ENCODE measurements around the gene MPP1.
A peak's percentile ranks its signal among the peaks of the same experiment; 100 is the strongest.

The MPP1 gene

GRCh38 chrX:154742613-154743012 lies 62.7 kb downstream of the MPP1 start:
- no peaks in the 10 kb centered on the region for H3K27me3 ChIP-seq (ENCODE audit: insufficient read depth, low read length)
- no peak overlapping the region for H3K4me3 ChIP-seq (ENCODE audit: low read depth, low read length)
- H3K4me1 ChIP-seq (ENCODE audit: control insufficient read depth, insufficient read depth, low read length, unreplicated experiment) = peaks cover 9% of the 10 kb centered on the region
- H3K27ac ChIP-seq (ENCODE audit: low read depth, low read length) = no peak overlapping the region
- H2AFZ ChIP-seq (ENCODE audit: low read length, unreplicated experiment) = no peak overlapping the region
- no peaks in the 10 kb centered on the region for H3K36me3 ChIP-seq (ENCODE audit: insufficient read depth, low read length)
- H3K79me2 ChIP-seq (ENCODE audit: control insufficient read depth, insufficient read depth, low read length, unreplicated experiment) = no peaks in the 10 kb centered on the region

- Histone ChIP-seq H2AFZ (ENCODE audit: low read length, unreplicated experiment) (no peak overlapping the region), H3K27me3 (ENCODE audit: insufficient read depth, low read length) (no peaks in the 10 kb centered on the region), H3K4me1 (ENCODE audit: control insufficient read depth, insufficient read depth, low read length, unreplicated experiment) (peaks cover 33% of the 10 kb centered on the region), H3K27ac (ENCODE audit: low read depth, low read length) (no peak overlapping the region), H3K79me2 (ENCODE audit: control insufficient read depth, insufficient read depth, low read length, unreplicated experiment) (peaks cover 4% of the 10 kb centered on the region), H3K4me3 (ENCODE audit: low read depth, low read length) (no peak overlapping the region), H3K36me3 (ENCODE audit: insufficient read depth, low read length) (no peaks in the 10 kb centered on the region)
Observed at GRCh38 chrX:154739952-154740465, 65.3 kb downstream of the MPP1 start.

GRCh38 chrX:154738011-154738738 lies 67.1 kb downstream of the MPP1 start:
- Histone ChIP-seq H3K27me3 (ENCODE audit: insufficient read depth, low read length) (no peaks in the 10 kb centered on the region), H3K79me2 (ENCODE audit: control insufficient read depth, insufficient read depth, low read length, unreplicated experiment) (peaks cover 4% of the 10 kb centered on the region), H2AFZ (ENCODE audit: low read length, unreplicated experiment) (no peak overlapping the region), H3K4me3 (ENCODE audit: low read depth, low read length) (peak overlapping the region; percentile 2; the same call in 1 of the 2 replicates), H3K4me1 (ENCODE audit: control insufficient read depth, insufficient read depth, low read length, unreplicated experiment) (peaks cover 50% of the 10 kb centered on the region), H3K36me3 (ENCODE audit: insufficient read depth, low read length) (no peaks in the 10 kb centered on the region), H3K27ac (ENCODE audit: low read depth, low read length) (peak overlapping the region; percentile 99)

- H2AFZ ChIP-seq (ENCODE audit: low read length, unreplicated experiment) = no peak overlapping the region
- peaks cover 60% of the 10 kb centered on the region for H3K4me1 ChIP-seq (ENCODE audit: control insufficient read depth, insufficient read depth, low read length, unreplicated experiment)
- no peaks in the 10 kb centered on the region for H3K36me3 ChIP-seq (ENCODE audit: insufficient read depth, low read length)
- H3K27me3 ChIP-seq (ENCODE audit: insufficient read depth, low read length) = no peaks in the 10 kb centered on the region
- peak overlapping the region; percentile 99 for H3K27ac ChIP-seq (ENCODE audit: low read depth, low read length)
- no peak overlapping the region for H3K4me3 ChIP-seq (ENCODE audit: low read depth, low read length)
- peaks cover 4% of the 10 kb centered on the region for H3K79me2 ChIP-seq (ENCODE audit: control insufficient read depth, insufficient read depth, low read length, unreplicated experiment)
Observed at GRCh38 chrX:154737136-154737535, 68.1 kb downstream of the MPP1 start.

- Histone ChIP-seq H3K4me3 (ENCODE audit: low read depth, low read length) (peak overlapping the region; percentile 29; the same call in 1 of the 2 replicates), H3K36me3 (ENCODE audit: insufficient read depth, low read length) (no peaks in the 10 kb centered on the region), H3K27me3 (ENCODE audit: insufficient read depth, low read length) (no peaks in the 10 kb centered on the region), H3K4me1 (ENCODE audit: control insufficient read depth, insufficient read depth, low read length, unreplicated experiment) (peaks cover 73% of the 10 kb centered on the region), H3K79me2 (ENCODE audit: control insufficient read depth, insufficient read depth, low read length, unreplicated experiment) (peaks cover 9% of the 10 kb centered on the region), H3K27ac (ENCODE audit: low read depth, low read length) (peak overlapping the region; percentile 99), H2AFZ (ENCODE audit: low read length, unreplicated experiment) (no peak overlapping the region)
Observed at GRCh38 chrX:154735695-154736393, 69.4 kb downstream of the MPP1 start.

- H3K4me3 ChIP-seq (ENCODE audit: low read depth, low read length) = peak overlapping the region; percentile 42
- H3K27me3 ChIP-seq (ENCODE audit: insufficient read depth, low read length) = no peaks in the 10 kb centered on the region
- peaks cover 9% of the 10 kb centered on the region for H3K79me2 ChIP-seq (ENCODE audit: control insufficient read depth, insufficient read depth, low read length, unreplicated experiment)
- no peak overlapping the region for H2AFZ ChIP-seq (ENCODE audit: low read length, unreplicated experiment)
- peak overlapping the region; percentile 99 for H3K27ac ChIP-seq (ENCODE audit: low read depth, low read length)
- H3K36me3 ChIP-seq (ENCODE audit: insufficient read depth, low read length) = no peaks in the 10 kb centered on the region
- peaks cover 89% of the 10 kb centered on the region for H3K4me1 ChIP-seq (ENCODE audit: control insufficient read depth, insufficient read depth, low read length, unreplicated experiment)
Observed at GRCh38 chrX:154734061-154734781, 71.1 kb downstream of the MPP1 start.

GRCh38 chrX:154733066-154733425 lies 72.2 kb downstream of the MPP1 start:
- H2AFZ ChIP-seq (ENCODE audit: low read length, unreplicated experiment) = no peak overlapping the region
- peaks cover 12% of the 10 kb centered on the region for H3K79me2 ChIP-seq (ENCODE audit: control insufficient read depth, insufficient read depth, low read length, unreplicated experiment)
- H3K4me1 ChIP-seq (ENCODE audit: control insufficient read depth, insufficient read depth, low read length, unreplicated experiment) = peaks cover 93% of the 10 kb centered on the region
- no peaks in the 10 kb centered on the region for H3K27me3 ChIP-seq (ENCODE audit: insufficient read depth, low read length)
- no peaks in the 10 kb centered on the region for H3K36me3 ChIP-seq (ENCODE audit: insufficient read depth, low read length)
- H3K27ac ChIP-seq (ENCODE audit: low read depth, low read length) = peak overlapping the region; percentile 99
- H3K4me3 ChIP-seq (ENCODE audit: low read depth, low read length) = peak overlapping the region; percentile 42

- Histone ChIP-seq H3K27me3 (ENCODE audit: insufficient read depth, low read length) (no peaks in the 10 kb centered on the region), H3K4me3 (ENCODE audit: low read depth, low read length) (peak overlapping the region; percentile 42), H3K79me2 (ENCODE audit: control insufficient read depth, insufficient read depth, low read length, unreplicated experiment) (peaks cover 12% of the 10 kb centered on the region), H3K36me3 (ENCODE audit: insufficient read depth, low read length) (no peaks in the 10 kb centered on the region), H3K4me1 (ENCODE audit: control insufficient read depth, insufficient read depth, low read length, unreplicated experiment) (peaks cover 96% of the 10 kb centered on the region), H3K27ac (ENCODE audit: low read depth, low read length) (peak overlapping the region; percentile 99), H2AFZ (ENCODE audit: low read length, unreplicated experiment) (no peak overlapping the region)
Observed at GRCh38 chrX:154732421-154733065, 72.7 kb downstream of the MPP1 start.

- H2AFZ ChIP-seq (ENCODE audit: low read length, unreplicated experiment) = no peak overlapping the region
- H3K4me3 ChIP-seq (ENCODE audit: low read depth, low read length) = peak overlapping the region; percentile 15; the same call in 1 of the 2 replicates
- H3K4me1 ChIP-seq (ENCODE audit: control insufficient read depth, insufficient read depth, low read length, unreplicated experiment) = peaks cover 96% of the 10 kb centered on the region
- no peaks in the 10 kb centered on the region for H3K36me3 ChIP-seq (ENCODE audit: insufficient read depth, low read length)
- peak overlapping the region; percentile 99 for H3K27ac ChIP-seq (ENCODE audit: low read depth, low read length)
- H3K79me2 ChIP-seq (ENCODE audit: control insufficient read depth, insufficient read depth, low read length, unreplicated experiment) = peaks cover 8% of the 10 kb centered on the region
- H3K27me3 ChIP-seq (ENCODE audit: insufficient read depth, low read length) = no peaks in the 10 kb centered on the region
Observed at GRCh38 chrX:154731881-154732280, 73.4 kb downstream of the MPP1 start.

- peaks cover 8% of the 10 kb centered on the region for H3K79me2 ChIP-seq (ENCODE audit: control insufficient read depth, insufficient read depth, low read length, unreplicated experiment)
- H3K4me3 ChIP-seq (ENCODE audit: low read depth, low read length) = no peak overlapping the region
- no peak overlapping the region for H2AFZ ChIP-seq (ENCODE audit: low read length, unreplicated experiment)
- no peaks in the 10 kb centered on the region for H3K27me3 ChIP-seq (ENCODE audit: insufficient read depth, low read length)
- peaks cover 96% of the 10 kb centered on the region for H3K4me1 ChIP-seq (ENCODE audit: control insufficient read depth, insufficient read depth, low read length, unreplicated experiment)
- H3K36me3 ChIP-seq (ENCODE audit: insufficient read depth, low read length) = no peaks in the 10 kb centered on the region
- H3K27ac ChIP-seq (ENCODE audit: low read depth, low read length) = peak overlapping the region; percentile 99
Observed at GRCh38 chrX:154731184-154731583, 74.1 kb downstream of the MPP1 start.

Data from ACC112 (cell line).